HG03159 (cell line): ENCODE data around the gene PRR15L.

Experiments
- ATAC-seq: cut with Tn5 transposase; IDR thresholded peaks from one replicate; pipeline ENCODE4 v1.9.1; 2021; ENCODE audit warnings: mild to moderate bottlenecking, moderate library complexity; ENCODE audit not compliant: unreplicated experiment

The PRR15L gene

GRCh38 chr17:47907932-47908562 lies 49.6 kb downstream of the PRR15L start:
- no peak for ATAC-seq

DNA sequence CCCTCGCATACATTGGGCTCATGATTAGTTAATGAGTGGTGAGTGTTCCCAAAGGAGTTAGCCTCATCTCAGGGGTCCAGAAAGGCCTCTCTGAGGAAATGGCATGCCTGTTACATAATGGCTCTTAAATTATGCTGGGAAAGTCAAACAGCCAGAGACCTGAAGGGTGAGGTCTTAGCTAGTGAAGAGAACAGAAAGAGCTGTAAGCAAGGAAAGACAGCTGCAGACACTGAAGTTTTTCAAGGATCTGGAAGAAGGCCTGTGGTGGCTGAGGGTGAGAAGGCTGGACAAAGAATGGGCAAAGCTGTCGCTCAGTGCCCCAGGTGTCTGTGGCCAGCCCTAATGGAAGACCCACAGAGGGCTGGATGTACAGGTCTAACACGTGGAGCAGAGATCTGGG lies 51.2 kb downstream of the PRR15L start:
- ATAC-seq: no peak

GRCh38 chr17:47905221-47905733 lies 52.4 kb downstream of the PRR15L start:
- ATAC-seq: no peak

DNA sequence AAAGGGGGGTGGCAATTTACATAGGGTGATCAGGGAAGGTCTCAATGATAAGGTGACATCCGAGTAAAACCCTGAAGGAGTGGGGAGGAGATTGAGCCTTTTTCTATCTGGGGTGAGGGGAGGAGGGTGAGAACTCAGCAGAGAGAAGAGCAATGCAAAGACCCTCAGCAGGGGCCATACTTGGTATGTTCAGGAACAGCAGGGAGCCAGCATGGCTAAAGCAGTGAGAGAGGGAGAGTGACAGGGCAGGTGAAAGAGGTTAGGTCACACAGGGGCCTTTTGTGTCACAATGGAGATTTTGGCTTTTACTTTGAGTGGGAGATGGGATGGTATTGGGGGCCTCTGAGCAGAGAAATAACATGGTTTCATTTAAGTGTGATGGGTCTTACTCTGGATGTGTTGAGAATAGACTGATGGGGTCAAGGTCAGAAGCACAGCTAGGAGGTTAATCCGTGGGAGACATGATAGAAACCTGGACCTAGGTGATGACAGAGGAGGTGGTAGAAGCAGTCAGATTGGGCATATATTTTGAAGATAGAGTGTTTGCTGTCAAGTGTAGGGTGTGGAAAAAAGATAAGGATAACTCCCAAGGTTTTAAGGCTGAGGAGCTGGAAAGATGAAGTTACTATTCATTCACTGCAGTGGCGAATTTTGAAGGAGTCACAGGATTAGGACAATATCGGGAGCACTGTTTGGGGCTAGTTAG lies 55.5 kb downstream of the PRR15L start:
- no peak for ATAC-seq
